Mesodermal cell (in vitro differentiated cells): Measurements from ENCODE around the gene GPC1.

ENCODE experiments used
- H3K27ac ChIP-seq: 2 replicates; pipeline ENCODE4 v1.7.0; 2013; ENCODE audit warnings: mild to moderate bottlenecking, low read depth, low read length, moderate library complexity; ENCODE audit not compliant: severe bottlenecking
- H3K36me3 ChIP-seq: 2 replicates; pipeline ENCODE4 v1.7.1; 2013; ENCODE audit warnings: mild to moderate bottlenecking, low read length, moderate library complexity; ENCODE audit not compliant: control insufficient read depth, insufficient read depth
- H3K4me1 ChIP-seq: one replicate; pipeline ENCODE4 v1.7.1; 2013; ENCODE audit warnings: mild to moderate bottlenecking, low read length; ENCODE audit not compliant: insufficient read depth, control insufficient read depth, poor library complexity, severe bottlenecking
- H3K4me3 ChIP-seq: 2 replicates; pipeline ENCODE4 v1.7.0; 2013; ENCODE audit warnings: low read length, control low read depth, mild to moderate bottlenecking; ENCODE audit not compliant: insufficient read depth, poor library complexity, severe bottlenecking; ENCODE audit errors: extremely low read depth
- H3K9me3 ChIP-seq: 2 replicates; pipeline ENCODE4 v1.7.1; 2013; ENCODE audit warnings: mild to moderate bottlenecking, low read length, moderate library complexity; ENCODE audit not compliant: control insufficient read depth
- WGBS, 2 experiments: methylation state at CpG; one replicate each; pipeline ENCODE4 v1.1.5; 2013; ENCODE audit warnings: missing lambda C conversion rate in 2 of 2; ENCODE audit not compliant: insufficient coverage in 2 of 2; 5-methylcytosine and 5-hydroxymethylcytosine counted together

GPC1 gene

GRCh38 chr2:240441326-240441992 lies 6.0 kb downstream of the GPC1 start:
- H3K4me3 ChIP-seq, result no peak overlapping the region
- 95 to 96% methylated on average over 20 to 26 of the region's 27 CpGs for WGBS, 2 experiments
- H3K27ac ChIP-seq, result no peak overlapping the region
- peaks cover 13% of the 10 kb centered on the region for H3K36me3 ChIP-seq
- no peaks in the 10 kb centered on the region for H3K9me3 ChIP-seq
- peaks cover 5% of the 10 kb centered on the region for H3K4me1 ChIP-seq

GRCh38 chr2:240441993-240442411 lies 6.5 kb downstream of the GPC1 start:
- Histone ChIP-seq H3K9me3 (no peaks in the 10 kb centered on the region), H3K4me3 (no peak overlapping the region), H3K4me1 (peaks cover 5% of the 10 kb centered on the region), H3K36me3 (peaks cover 13% of the 10 kb centered on the region), H3K27ac (no peak overlapping the region)
- WGBS, 2 experiments, result 95% methylated on average over 7 to 16 of the region's 17 CpGs

- 91 to 93% methylated on average over 23 to 24 of the region's 25 CpGs for WGBS, 2 experiments
- H3K36me3 ChIP-seq, result peaks cover 13% of the 10 kb centered on the region
- no peak overlapping the region for H3K27ac ChIP-seq
- H3K9me3 ChIP-seq, result no peaks in the 10 kb centered on the region
- no peaks in the 10 kb centered on the region for H3K4me1 ChIP-seq
- no peak overlapping the region for H3K4me3 ChIP-seq
Measured at GRCh38 chr2:240442891-240443715, 7.6 kb downstream of the GPC1 start.

GRCh38 chr2:240443891-240444301 lies 8.4 kb downstream of the GPC1 start:
- H3K4me3 ChIP-seq, result no peak overlapping the region
- WGBS, 2 experiments, result 94 to 95% methylated on average over 17 of the region's 17 CpGs
- H3K9me3 ChIP-seq, result no peaks in the 10 kb centered on the region
- no peak overlapping the region for H3K27ac ChIP-seq
- H3K4me1 ChIP-seq, result no peaks in the 10 kb centered on the region
- peaks cover 13% of the 10 kb centered on the region for H3K36me3 ChIP-seq

- Histone ChIP-seq H3K4me1 (peaks cover 3% of the 10 kb centered on the region), H3K4me3 (no peak overlapping the region), H3K9me3 (no peaks in the 10 kb centered on the region), H3K27ac (no peak overlapping the region), H3K36me3 (peaks cover 13% of the 10 kb centered on the region)
- 86 to 91% methylated on average over 16 of the region's 16 CpGs for WGBS, 2 experiments
Measured at GRCh38 chr2:240444464-240444863, 9.0 kb downstream of the GPC1 start.

GRCh38 chr2:240445961-240446663 lies 10.6 kb downstream of the GPC1 start:
- no peak overlapping the region for H3K27ac ChIP-seq
- peaks cover 13% of the 10 kb centered on the region for H3K36me3 ChIP-seq
- 88 to 89% methylated on average over 24 of the region's 24 CpGs for WGBS, 2 experiments
- H3K4me1 ChIP-seq, result peaks cover 14% of the 10 kb centered on the region
- H3K9me3 ChIP-seq, result no peaks in the 10 kb centered on the region
- no peak overlapping the region for H3K4me3 ChIP-seq

GRCh38 chr2:240446664-240447175 lies 11.3 kb downstream of the GPC1 start:
- peaks cover 13% of the 10 kb centered on the region for H3K36me3 ChIP-seq
- H3K9me3 ChIP-seq, result no peaks in the 10 kb centered on the region
- H3K27ac ChIP-seq, result no peak overlapping the region
- H3K4me1 ChIP-seq, result peaks cover 19% of the 10 kb centered on the region
- H3K4me3 ChIP-seq, result no peak overlapping the region
- 90 to 95% methylated on average over 11 to 12 of the region's 12 CpGs for WGBS, 2 experiments

- H3K4me3 ChIP-seq, result no peak overlapping the region
- H3K27ac ChIP-seq, result no peak overlapping the region
- H3K36me3 ChIP-seq, result peaks cover 13% of the 10 kb centered on the region
- H3K4me1 ChIP-seq, result peaks cover 25% of the 10 kb centered on the region
- H3K9me3 ChIP-seq, result no peaks in the 10 kb centered on the region
- 84 to 88% methylated on average over 22 of the region's 22 CpGs for WGBS, 2 experiments
Measured at GRCh38 chr2:240447331-240447730, 11.9 kb downstream of the GPC1 start.

GRCh38 chr2:240447934-240448333 lies 12.5 kb downstream of the GPC1 start:
- Histone ChIP-seq H3K4me3 (no peak overlapping the region), H3K9me3 (no peaks in the 10 kb centered on the region), H3K4me1 (peaks cover 25% of the 10 kb centered on the region), H3K27ac (no peak overlapping the region), H3K36me3 (peaks cover 13% of the 10 kb centered on the region)
- WGBS, 2 experiments, result 90 to 94% methylated on average over 14 to 15 of the region's 15 CpGs

GRCh38 chr2:240448387-240449274 lies 13.2 kb downstream of the GPC1 start:
- Histone ChIP-seq H3K27ac (no peak overlapping the region), H3K4me1 (peaks cover 25% of the 10 kb centered on the region), H3K4me3 (no peak overlapping the region), H3K9me3 (no peaks in the 10 kb centered on the region), H3K36me3 (peaks cover 13% of the 10 kb centered on the region)
- 90 to 94% methylated on average over 22 to 23 of the region's 23 CpGs for WGBS, 2 experiments
